Measurements from ENCODE around the gene PTPRG. TPM values are rescaled to one million over a fixed set of nuclear protein-coding genes. Genes with fewer than 3 reads are reported as not detected.

Gene PTPRG
- total RNA-seq, 1 experiment from 2014 or later = 32.1 TPM

GRCh38 chr3:61944726-61945125, 383.4 kb downstream of the PTPRG start (continued):
- TF ChIP-seq ATF3 (IDR thresholded peaks at IDR 0.05) (no peak), POLR2AphosphoS5 (IDR thresholded peaks at IDR 0.05; ENCODE audit: low read depth, low read length) (no peak)

- ATAC-seq (no peak), DNase-seq (ENCODE audit: low read depth, low spot score) (no peak)
- H2AFZ ChIP-seq (ENCODE audit: low read depth, low read length, poor library complexity, severe bottlenecking) = no peak overlapping the region
- no peaks in the 10 kb centered on the region for H3K36me3 ChIP-seq (ENCODE audit: control insufficient read depth in 1 of 2, insufficient read depth in 2 of 2, low read length in 2 of 2)
- no peak for TF ChIP-seq REST (IDR thresholded peaks at IDR 0.05; ENCODE audit: low read depth)
- no peak overlapping the region for H3K4me3 ChIP-seq (replicated peaks in 1 of 2; ENCODE audit: low read depth in 1 of 2, low read length in 2 of 2)
- ChIA-PET POLR2A (no interaction called here), CTCF (interaction anchor here (2.5 kb wide), 1 partner anchor 9 kb away, joined by 17 read pairs; no protein-coding TSS in a partner anchor), RAD21 (ENCODE audit: low non-redundant PET in 1 of 2, low total read pairs in 2 of 2, uncharacterized antibody in 2 of 2, unreplicated experiment in 2 of 2) (no interaction called here)
- no peak overlapping the region for H3K4me2 ChIP-seq (ENCODE audit: low read length)
- H3K4me1 ChIP-seq (ENCODE audit: control insufficient read depth in 1 of 2, insufficient read depth in 2 of 2, low read length in 2 of 2) = no peaks in the 10 kb centered on the region
- H3K9me2 ChIP-seq (ENCODE audit: insufficient read depth) = no peaks in the 10 kb centered on the region
- H3K9me3 ChIP-seq (ENCODE audit: control insufficient read depth in 1 of 2, insufficient read depth in 1 of 2, low read depth in 1 of 2, low read length in 2 of 2) = no peaks in the 10 kb centered on the region
- H3K79me2 ChIP-seq (ENCODE audit: insufficient read depth, low read length) = no peaks in the 10 kb centered on the region; the same call in 1 of the 2 replicates
- intact Hi-C loops (cut with micrococcal nuclease) = no loop called here
- BruUV-seq (replicated peaks) = no TSS peak
- no peak overlapping the region for H3K9ac ChIP-seq (ENCODE audit: low read length)
- no peaks in the 10 kb centered on the region for H4K20me1 ChIP-seq (ENCODE audit: insufficient read depth)
- H3K27me3 ChIP-seq (ENCODE audit: insufficient read depth, low read length) = no peaks in the 10 kb centered on the region
- H3K27ac ChIP-seq (ENCODE audit: low read depth, low read length) = no peak overlapping the region
Observed at GRCh38 chr3:61945657-61946056, 384.3 kb downstream of the PTPRG start.
